Colon (tissue), 2 donors: ENCODE results near the gene SCGB1D1.

Experiments
- FAIRE-seq: peaks from 2 replicates; lab custom pipeline; 2012; peaks lifted over from hg19 to GRCh38; lab: Jason Lieb, UNC
- donor health status: control.
- donor health status: control.

Gene SCGB1D1

DNA sequence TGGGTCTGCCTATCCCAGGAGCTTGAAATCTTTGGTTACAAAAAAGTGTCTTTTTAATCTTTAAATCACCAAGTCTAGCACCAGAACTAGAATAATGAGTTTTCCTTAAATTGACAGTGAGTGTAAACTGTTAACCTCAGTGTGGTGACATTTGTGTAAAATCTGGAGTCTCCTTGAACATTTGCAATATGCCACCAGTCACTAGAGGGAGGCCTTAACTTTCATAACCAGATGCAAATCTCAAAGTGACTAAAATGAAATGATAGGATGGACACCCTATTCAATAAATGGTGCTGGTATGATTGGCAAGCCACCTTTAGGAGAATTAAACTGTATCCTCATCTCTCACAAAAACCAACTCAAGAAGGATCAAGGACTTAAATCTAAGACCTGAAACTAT lies 43.7 kb downstream of the SCGB1D1 start:
- no peak for FAIRE-seq

DNA sequence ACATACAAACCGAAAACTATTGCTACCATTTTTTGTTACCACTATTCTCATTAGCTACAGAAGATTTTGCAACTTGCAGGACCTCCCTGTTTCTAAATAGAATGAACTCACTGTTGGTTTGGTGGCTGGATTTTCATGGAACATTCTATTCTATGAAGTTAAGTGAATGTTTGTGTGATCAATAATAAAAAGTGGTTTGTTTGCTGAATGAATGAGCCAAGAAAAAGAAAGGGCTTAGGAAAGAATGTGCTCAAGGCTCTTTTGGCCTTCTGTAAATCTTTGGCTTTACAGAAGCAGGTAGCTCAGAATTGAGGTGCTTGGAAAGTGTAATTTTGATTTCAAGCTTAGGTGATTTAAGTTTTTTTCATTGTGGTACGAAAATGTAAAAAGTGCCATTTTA lies 46.2 kb downstream of the SCGB1D1 start:
- FAIRE-seq = no peak

DNA sequence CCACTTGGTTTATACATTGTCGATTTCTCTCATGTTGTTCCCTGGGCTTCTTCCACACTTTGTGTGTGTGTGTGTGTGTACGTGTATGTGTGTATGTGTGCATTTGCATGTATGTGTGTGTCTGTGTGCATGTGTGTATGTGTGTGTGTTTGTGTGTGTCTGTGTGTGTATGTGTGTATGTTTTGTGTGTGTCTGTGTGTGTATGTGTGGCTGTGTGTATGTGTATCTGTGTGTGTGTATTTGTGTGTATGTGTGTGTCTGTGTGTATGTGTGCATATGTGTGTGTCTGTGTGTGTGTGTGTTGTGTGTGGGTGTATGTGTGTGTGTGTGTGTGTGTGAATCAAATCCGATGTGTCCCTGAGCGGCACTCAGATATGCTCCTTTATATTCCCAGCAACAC lies 47.5 kb downstream of the SCGB1D1 start:
- FAIRE-seq = no peak

DNA sequence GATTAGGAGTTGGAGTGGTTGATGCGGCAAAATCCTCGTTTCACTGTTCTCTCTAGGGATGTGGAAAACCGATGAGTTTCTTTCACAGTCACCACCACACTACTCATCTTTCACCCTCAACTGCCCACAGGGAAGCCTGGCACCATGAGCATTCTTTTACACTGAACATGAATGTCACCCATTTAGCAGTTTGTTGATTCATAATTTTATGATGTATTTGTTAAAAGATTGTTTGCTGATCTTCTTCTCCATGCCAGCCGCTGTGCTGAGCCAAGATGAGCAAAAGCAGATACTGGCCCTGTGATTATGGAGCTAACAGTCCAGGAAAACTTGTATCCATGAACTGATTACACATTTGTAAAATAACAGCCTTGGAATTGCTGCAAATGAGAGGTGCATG lies 48.1 kb downstream of the SCGB1D1 start:
- no peak for FAIRE-seq

DNA sequence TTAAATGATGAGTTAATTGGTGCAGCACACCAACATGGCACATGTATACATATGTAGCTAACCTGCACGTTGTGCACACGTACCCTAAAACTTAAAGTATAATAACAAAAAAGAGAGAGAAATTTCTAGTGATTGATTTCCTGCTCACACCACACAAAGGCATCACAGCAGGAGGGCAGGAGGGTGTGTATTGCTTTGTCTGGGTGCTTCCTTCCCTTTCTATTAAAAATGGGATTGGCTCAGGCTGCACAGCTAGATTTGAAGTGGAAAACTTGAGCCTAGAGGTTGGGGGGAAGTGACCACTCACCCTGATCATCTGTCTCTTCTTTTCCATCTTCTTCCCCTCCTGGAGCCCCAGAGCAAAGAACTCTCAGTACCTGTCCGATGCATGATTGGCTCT lies 51.1 kb downstream of the SCGB1D1 start:
- no peak for FAIRE-seq

DNA sequence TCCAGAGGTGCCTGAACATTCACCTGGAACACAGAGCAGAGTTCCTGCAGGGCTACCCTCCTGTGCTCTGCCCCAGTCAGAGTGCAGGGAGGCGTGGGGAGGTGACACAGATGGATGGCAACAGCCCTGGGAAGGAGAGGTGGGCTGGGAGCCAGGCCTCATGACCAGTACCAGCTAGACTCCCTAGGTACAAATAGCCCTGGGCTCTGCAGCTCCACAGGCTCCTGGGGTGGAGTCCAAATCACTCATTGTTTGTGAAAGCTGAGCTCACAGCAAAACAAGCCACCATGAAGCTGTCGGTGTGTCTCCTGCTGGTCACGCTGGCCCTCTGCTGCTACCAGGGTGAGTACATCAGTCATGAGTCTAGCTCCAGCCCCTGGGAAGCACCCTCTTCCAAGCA lies 52.0 kb downstream of the SCGB1D1 start, which contains the start of gene SCGB1D2:
SCGB1D2 (plus strand) TSS at position 219 of the 400 bp plus-strand sequence; CDS start at position 288, 69 bp downstream.
- no peak for FAIRE-seq
